A673 (cell line): ENCODE measurements around the gene TSPYL4. TPM values are rescaled to one million over a fixed set of nuclear protein-coding genes. Genes with fewer than 3 reads are reported as not detected.
A peak's percentile ranks its signal among the peaks of the same experiment; 100 is the strongest.

Experiments
- BruUV-seq: library from RNA; stranded (reverse); fragments of 400-500 nt; replicated peaks from 2 replicates; lab custom pipeline; 2021; lab: Mats Ljungman, UMichigan
- CTCF ChIA-PET: fragments of 300-600 bp; sonication (Branson Sonifier 250); formaldehyde crosslinking; loops from one replicate; lab custom pipeline; 2022; ENCODE audit warnings: antibody characterized with exemption; lab: Charles Lee
- POLR2A ChIA-PET: fragments of 300-600 bp; sonication (Branson Sonifier 250); formaldehyde crosslinking; loops from one replicate; lab custom pipeline; 2022; ENCODE audit warnings: antibody characterized with exemption; ENCODE audit not compliant: low non-redundant PET; lab: Charles Lee
- DNase-seq: peaks from one replicate; pipeline ENCODE4 v3.0.0-alpha.2; 2015; ENCODE audit warnings: low spot score
- H3K27ac ChIP-seq: fragments of 200-600 bp; sonication (generic); 2 replicates; pipeline ENCODE4 v1.5.1; 2016; ENCODE audit warnings: mixed run types, low read depth, mild to moderate bottlenecking, mixed read lengths, antibody characterized with exemption, low read length; ENCODE audit not compliant: poor library complexity, severe bottlenecking
- H3K27me3 ChIP-seq: fragments of 200-600 bp; sonication (generic); replicated peaks from 2 replicates; pipeline ENCODE4 v1.6.1; 2017; ENCODE audit warnings: mixed run types, low read depth, mild to moderate bottlenecking, mixed read lengths, antibody characterized with exemption, low read length; ENCODE audit not compliant: insufficient read depth, poor library complexity
- H3K36me3 ChIP-seq: fragments of 200-600 bp; sonication (generic); 2 replicates; pipeline ENCODE4 v1.6.1; 2016; ENCODE audit warnings: mixed run types, mild to moderate bottlenecking, mixed read lengths, antibody characterized with exemption, low read length; ENCODE audit not compliant: insufficient read depth, poor library complexity, severe bottlenecking
- H3K4me1 ChIP-seq: fragments of 200-600 bp; sonication (generic); 2 replicates; pipeline ENCODE4 v1.6.1; 2017; ENCODE audit warnings: mixed run types, mild to moderate bottlenecking, mixed read lengths, antibody characterized with exemption, low read length; ENCODE audit not compliant: insufficient read depth, poor library complexity, severe bottlenecking
- H3K4me3 ChIP-seq: fragments of 200-600 bp; sonication (generic); 2 replicates; pipeline ENCODE4 v1.5.1; 2016; ENCODE audit warnings: low read depth, mixed run types, mild to moderate bottlenecking, mixed read lengths, low read length; ENCODE audit not compliant: poor library complexity, severe bottlenecking
- H3K9me3 ChIP-seq: fragments of 200-600 bp; sonication (generic); 2 replicates; pipeline ENCODE4 v1.6.1; 2016; ENCODE audit warnings: mixed run types, low read depth, mild to moderate bottlenecking, mixed read lengths, antibody characterized with exemption, low read length; ENCODE audit not compliant: poor library complexity, severe bottlenecking
- CTCF ChIP-seq: fragments of 300-800, 200-600 bp; sonication (generic); conservative IDR thresholded peaks from 2 replicates; pipeline ENCODE4 v1.5.1; 2017; ENCODE audit warnings: low read depth, mild to moderate bottlenecking, antibody characterized with exemption, low read length, moderate library complexity, mixed read lengths
- EZH2 ChIP-seq: fragments of 200-600 bp; sonication (generic); IDR thresholded peaks from 2 replicates; pipeline ENCODE4 v1.6.1; 2017; ENCODE audit warnings: borderline replicate concordance, low read depth, mild to moderate bottlenecking, mixed read lengths, antibody characterized with exemption, low read length; ENCODE audit not compliant: poor library complexity, severe bottlenecking
- intact Hi-C: fragments of 100-400 bp; cut with micrococcal nuclease; formaldehyde crosslinking; loops from one replicate; pipeline ENCODE4 v1.10.0; 2022; ENCODE audit not compliant: unreplicated experiment
- total RNA-seq: library from RNA; stranded (reverse); gene quantifications from 2 replicates; pipeline ENCODE4 v1.2.3, GENCODE V29; 2021

The TSPYL4 gene
- total RNA-seq, 1 experiment from 2014 or later: 17.2 TPM

DNA sequence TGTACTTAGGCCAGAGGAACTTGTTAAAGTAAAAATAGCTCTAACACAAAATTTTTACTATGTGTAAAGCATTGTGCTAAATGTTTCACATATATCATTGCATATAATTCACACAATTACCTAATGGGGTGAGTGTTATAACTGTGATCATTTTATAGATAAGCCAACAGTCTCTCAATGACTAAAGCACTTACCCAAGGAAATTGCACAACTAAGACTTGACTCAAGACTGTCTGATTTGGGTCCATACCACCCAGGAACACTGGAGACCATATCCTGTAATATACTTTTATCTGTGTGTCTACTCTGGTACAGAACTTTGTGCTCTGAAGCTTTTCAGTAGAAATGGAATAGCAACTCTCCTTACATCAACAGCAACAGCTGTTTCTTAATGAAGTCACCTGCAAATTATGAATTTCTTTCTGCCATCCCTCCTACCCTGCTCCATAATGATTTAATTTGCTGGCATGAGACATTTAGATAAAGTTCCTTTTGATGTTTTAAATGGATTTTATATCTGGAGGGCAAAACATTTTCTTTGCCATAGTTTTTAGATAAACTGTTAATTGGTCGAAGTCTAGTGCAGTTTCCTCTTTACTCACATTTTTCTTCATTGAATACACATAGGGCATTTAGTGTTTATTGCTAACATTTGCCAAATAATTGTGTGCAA, 47.5 kb downstream of the TSPYL4 start:
- DNase-seq: peak; percentile 24
- POLR2A ChIA-PET: no interaction called here
- Histone ChIP-seq H3K4me3 (no peak overlapping the region), H3K27ac (no peak overlapping the region), H3K9me3 (no peaks in the 10 kb centered on the region), H3K36me3 (no peaks in the 10 kb centered on the region), H3K4me1 (no peaks in the 10 kb centered on the region), H3K27me3 (no peaks in the 10 kb centered on the region)
- BruUV-seq: no TSS peak
- intact Hi-C loops: no loop called here
- CTCF ChIA-PET: no interaction called here
- TF ChIP-seq EZH2: no peak
- no peak for TF ChIP-seq CTCF

DNA sequence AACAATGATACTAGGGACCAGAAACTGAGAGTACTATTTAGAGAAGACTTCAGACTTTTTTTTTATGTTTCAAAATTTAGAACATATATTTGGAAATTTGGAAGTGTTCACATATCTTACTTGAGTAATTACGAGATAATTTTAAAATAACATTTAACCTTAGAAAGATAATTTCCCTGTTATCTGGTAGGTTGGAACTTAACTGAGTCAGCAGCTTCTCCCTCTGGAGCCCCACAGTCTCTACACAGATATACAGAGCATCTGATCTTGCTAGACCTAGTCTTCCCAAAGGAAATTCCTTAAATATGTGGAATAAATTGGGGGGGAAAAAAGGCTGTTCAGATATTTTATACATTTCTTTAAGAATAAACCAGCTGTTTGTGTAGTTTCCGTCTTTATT, 48.6 kb downstream of the TSPYL4 start:
- Histone ChIP-seq H3K27me3 (no peaks in the 10 kb centered on the region), H3K27ac (no peak overlapping the region), H3K4me3 (no peak overlapping the region), H3K36me3 (no peaks in the 10 kb centered on the region), H3K4me1 (no peaks in the 10 kb centered on the region), H3K9me3 (no peaks in the 10 kb centered on the region)
- CTCF ChIA-PET: no interaction called here
- BruUV-seq: no TSS peak
- intact Hi-C loops: no loop called here
- no peak for DNase-seq
- POLR2A ChIA-PET: no interaction called here
- no peak for TF ChIP-seq CTCF
- no peak for TF ChIP-seq EZH2

- Histone ChIP-seq H3K36me3 (no peaks in the 10 kb centered on the region), H3K4me1 (no peaks in the 10 kb centered on the region), H3K27ac (no peak overlapping the region), H3K4me3 (no peak overlapping the region), H3K9me3 (no peaks in the 10 kb centered on the region), H3K27me3 (no peaks in the 10 kb centered on the region)
- CTCF ChIA-PET: no interaction called here
- POLR2A ChIA-PET: no interaction called here
- no peak for TF ChIP-seq CTCF
- BruUV-seq: no TSS peak
- DNase-seq: no peak
- intact Hi-C loops: no loop called here
These were observed 52.3 kb downstream of the TSPYL4 start for GRCh38 chr6:116201538-116201937.
